Measurements from ENCODE around the gene FKBP6.

GRCh38 chr7:73338321-73338720 lies 10.4 kb downstream of the FKBP6 start:
- TF ChIP-seq POLR2A (conservative IDR thresholded peaks at IDR 0.05) (no peak), BCL6 (CRISPR knock-in tag; IDR thresholded peaks at IDR 0.05) (no peak)
